Gastrocnemius medialis (tissue), 4 donors: Measurements from ENCODE around the gene CCDC183. TPM values are rescaled to one million over a fixed set of nuclear protein-coding genes. Genes with fewer than 3 reads are reported as not detected.

Experiments used
- ATAC-seq, 2 donors: fragments of 150-250 bp; one replicate each; pipeline ENCODE4 v1.9.1; 2016
- DNase-seq, 2 donors: peaks; one replicate each; pipeline ENCODE4 v3.0.0-alpha.2; 2019
- H3K27ac ChIP-seq, 4 donors: fragments of 200-600 bp; sonication (generic); 1 replicate in 1 of 4; 2 replicates in 3 of 4; pipeline ENCODE4 v1.5.1; 2016 to 2018; ENCODE audit warnings: mild to moderate bottlenecking in 2 of 4, moderate library complexity in 1 of 4
- H3K27me3 ChIP-seq, 3 donors: fragments of 200-600 bp; sonication (generic) in 2 of 3; 1 replicate in 1 of 3; 2 replicates in 2 of 3; pipeline versions ENCODE4 v1.5.1 to v1.6.0; 2016 to 2019; ENCODE audit warnings: mild to moderate bottlenecking in 1 of 3, moderate library complexity in 1 of 3
- H3K36me3 ChIP-seq, 2 donors: fragments of 200-600 bp; sonication (generic) in 1 of 2; one replicate each; pipeline ENCODE4 v1.5.1; 2017 to 2018
- H3K4me1 ChIP-seq, 2 donors: fragments of 200-600 bp; sonication (generic) in 1 of 2; one replicate each; pipeline ENCODE4 v1.5.1; 2016 to 2017; ENCODE audit warnings: mild to moderate bottlenecking in 2 of 2
- H3K4me3 ChIP-seq, 4 donors: fragments of 200-600 bp; sonication (generic) in 3 of 4; 1 replicate in 1 of 4; 2 replicates in 3 of 4; pipeline ENCODE4 v1.5.1; 2016 to 2019; ENCODE audit warnings: mild to moderate bottlenecking in 2 of 4
- H3K9me3 ChIP-seq, 3 donors: fragments of 200-600 bp; sonication (generic) in 2 of 3; 1 replicate in 1 of 3; 2 replicates in 2 of 3; pipeline ENCODE4 v1.5.1; 2016 to 2019
- POLR2A ChIP-seq, 2 donors: fragments of 450-650 bp; IDR thresholded peaks; one replicate each; pipeline ENCODE4 v1.6.1; 2017; ENCODE audit warnings: antibody characterized with exemption in 2 of 2, mild to moderate bottlenecking in 2 of 2, moderate library complexity in 2 of 2
- in situ Hi-C, 4 donors: fragments of 200-750 bp; cut with MboI; loops; one replicate each; pipeline versions ENCODE4 v1.15.0 to v1.8.0; 2017; ENCODE audit warnings: low sequenced_read_pairs in 4 of 4
- intact Hi-C: fragments of 100-400 bp; cut with DNase I; formaldehyde crosslinking; loops from one replicate; pipeline ENCODE4 v1.15.1; 2023; ENCODE audit warnings: low total_unique reads
- total RNA-seq, 4 donors: library from RNA; depleted of rRNA; stranded (reverse); fragments of >200 nt; gene quantifications; one replicate each; pipeline versions ENCODE4 v1.1.0 to v1.2.3, GENCODE V29; 2016
- TF ChIP-seq, protein P1 (sequence below), 5 experiments: fragments of 450-650 bp in 3 of 5; fragments of 200-600 bp in 2 of 5; sonication (generic) in 2 of 5; IDR thresholded peaks in 4 of 5; conservative IDR thresholded peaks in 1 of 5; 1 replicate in 4 of 5; 2 replicates in 1 of 5; pipeline ENCODE4 v1.5.1; 2016 to 2019; ENCODE audit warnings: antibody characterized with exemption in 5 of 5, mild to moderate bottlenecking in 3 of 5, moderate library complexity in 3 of 5

The CCDC183 gene
- total RNA-seq, 4 donors from 2014 or later: 0.31 TPM; not detected in 3

DNA sequence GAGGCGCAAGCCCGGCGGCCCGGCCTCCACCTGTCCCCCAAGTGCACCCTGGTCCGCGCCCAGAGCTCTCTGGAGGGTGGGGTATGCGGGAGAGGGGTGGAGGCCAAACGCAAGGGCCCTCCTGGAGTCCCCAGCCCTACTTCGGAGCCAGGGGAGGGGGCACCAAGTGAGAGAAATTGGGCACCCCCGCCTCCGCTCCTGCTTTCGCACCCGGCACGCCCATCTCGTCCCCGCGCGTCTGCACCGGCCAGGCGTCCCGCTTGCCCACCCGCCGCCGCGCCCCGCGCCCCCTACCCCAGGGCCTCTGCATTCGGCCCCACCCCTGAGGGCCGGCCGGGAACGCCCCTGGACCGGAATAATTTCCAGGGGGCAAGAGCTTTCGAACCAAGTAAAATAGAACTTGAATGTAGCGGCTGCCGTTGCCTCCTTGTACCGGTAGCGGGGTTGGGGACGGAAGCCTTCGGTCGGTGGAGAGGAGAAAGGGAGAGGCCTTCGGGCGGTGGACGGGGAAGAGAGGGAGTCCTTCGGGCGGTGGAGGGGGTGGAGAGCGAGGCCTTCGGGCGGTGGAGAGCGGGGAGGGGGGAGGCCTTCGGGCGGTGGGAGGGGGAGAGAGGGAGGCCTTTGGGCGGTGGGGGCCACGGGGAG lies 52.4 kb downstream of the CCDC183 start:
- peaks cover 22 to 40% of the 10 kb centered on the region in 2 donors for H3K4me1 ChIP-seq
- TF ChIP-seq, protein P1, sequence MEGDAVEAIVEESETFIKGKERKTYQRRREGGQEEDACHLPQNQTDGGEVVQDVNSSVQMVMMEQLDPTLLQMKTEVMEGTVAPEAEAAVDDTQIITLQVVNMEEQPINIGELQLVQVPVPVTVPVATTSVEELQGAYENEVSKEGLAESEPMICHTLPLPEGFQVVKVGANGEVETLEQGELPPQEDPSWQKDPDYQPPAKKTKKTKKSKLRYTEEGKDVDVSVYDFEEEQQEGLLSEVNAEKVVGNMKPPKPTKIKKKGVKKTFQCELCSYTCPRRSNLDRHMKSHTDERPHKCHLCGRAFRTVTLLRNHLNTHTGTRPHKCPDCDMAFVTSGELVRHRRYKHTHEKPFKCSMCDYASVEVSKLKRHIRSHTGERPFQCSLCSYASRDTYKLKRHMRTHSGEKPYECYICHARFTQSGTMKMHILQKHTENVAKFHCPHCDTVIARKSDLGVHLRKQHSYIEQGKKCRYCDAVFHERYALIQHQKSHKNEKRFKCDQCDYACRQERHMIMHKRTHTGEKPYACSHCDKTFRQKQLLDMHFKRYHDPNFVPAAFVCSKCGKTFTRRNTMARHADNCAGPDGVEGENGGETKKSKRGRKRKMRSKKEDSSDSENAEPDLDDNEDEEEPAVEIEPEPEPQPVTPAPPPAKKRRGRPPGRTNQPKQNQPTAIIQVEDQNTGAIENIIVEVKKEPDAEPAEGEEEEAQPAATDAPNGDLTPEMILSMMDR (IDR thresholded peaks at IDR 0.05 in 4 of 5, conservative IDR thresholded peaks at IDR 0.05 in 1 of 5): no peak
- TF ChIP-seq POLR2A (IDR thresholded peaks at IDR 0.05): no peak
- peaks cover 11 to 21% (median 12%) of the 10 kb centered on the region in 3 donors for H3K27me3 ChIP-seq
- H3K27ac ChIP-seq: peak overlapping the region; percentile 89 to 97 (median 92)
- intact Hi-C loops: loop anchor here (1.0 to 5.0 kb wide), 8 partner anchors 18 to 179 kb away; partner anchors contain the start of genes ABCA2, C8G, EDF1 and FBXW5
- peaks cover 0 to 12% of the 10 kb centered on the region in 2 donors for H3K36me3 ChIP-seq
- in situ Hi-C loops: no loop called here
- H3K4me3 ChIP-seq: peak overlapping the region; percentile 73 to 86 (median 82)
- H3K9me3 ChIP-seq: no peaks in the 10 kb centered on the region
- DNase-seq (no peak), ATAC-seq (peak; percentile 22 to 36)

DNA sequence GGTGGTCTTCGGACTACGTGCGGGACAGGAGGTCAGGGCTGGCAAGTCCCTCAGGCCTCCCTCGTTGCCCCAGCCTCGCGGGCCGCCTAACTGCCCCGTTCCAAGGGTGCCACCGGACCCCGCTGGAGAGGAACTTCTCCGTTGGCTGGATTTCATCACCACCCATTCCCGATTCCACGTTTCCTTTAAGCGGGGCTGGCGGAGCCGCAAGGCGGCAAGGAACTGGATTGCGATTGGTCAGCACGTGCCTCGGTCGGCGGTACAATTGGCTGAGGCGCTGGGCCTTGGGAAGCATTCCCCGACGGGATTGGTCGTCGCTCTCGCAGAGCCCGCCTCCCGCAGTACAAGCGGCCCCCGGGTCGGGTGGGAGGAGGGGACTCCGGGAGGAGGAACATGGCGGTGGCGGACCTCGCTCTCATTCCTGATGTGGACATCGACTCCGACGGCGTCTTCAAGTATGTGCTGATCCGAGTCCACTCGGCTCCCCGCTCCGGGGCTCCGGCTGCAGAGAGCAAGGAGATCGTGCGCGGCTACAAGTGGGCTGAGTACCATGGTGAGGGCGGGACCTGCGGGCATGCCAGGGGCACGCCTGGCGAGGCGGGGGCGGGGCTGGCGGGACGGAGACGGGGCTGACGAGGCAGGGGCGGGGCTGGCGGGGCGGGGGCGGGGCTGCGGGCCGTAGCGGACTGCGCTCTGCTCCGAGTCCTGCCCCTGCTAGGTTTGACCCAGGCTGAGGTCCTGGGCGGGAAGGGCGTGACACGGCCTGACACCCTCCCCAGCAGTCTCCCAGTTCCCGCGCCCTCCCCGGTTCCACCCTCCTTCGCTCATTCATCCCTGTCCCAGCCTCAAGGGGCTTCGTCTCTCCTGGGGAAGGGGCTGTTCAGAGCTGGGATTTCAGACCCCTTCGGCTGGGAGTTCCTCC lies 53.2 kb downstream of the CCDC183 start, which contains the start of gene PHPT1:
Gene PHPT1 (plus strand): TSS at position 372 of the 922 bp plus-strand sequence. CDS start 22 bp downstream, at position 394.
- Histone ChIP-seq H3K9me3 (no peaks in the 10 kb centered on the region), H3K4me1 (peaks cover 20 to 32% of the 10 kb centered on the region in 2 donors), H3K27me3 (peaks cover 4 to 16% (median 11%) of the 10 kb centered on the region in 3 donors), H3K36me3 (peaks cover 0 to 12% of the 10 kb centered on the region in 2 donors), H3K4me3 (peak within 1 kb of the TSS; percentile 73 to 86 (median 82)), H3K27ac (peak within 1 kb of the TSS; percentile 89 to 97 (median 92))
- DNase-seq: peak; percentile 99
- intact Hi-C loops (loop anchor here (1.0 to 5.0 kb wide), 8 partner anchors 17 to 178 kb away; partner anchors contain the start of genes ABCA2, C8G, EDF1 and FBXW5), in situ Hi-C loops (no loop called here)
- ATAC-seq: peak; percentile 84 to 85
- TF ChIP-seq POLR2A (IDR thresholded peaks at IDR 0.05): peak; percentile 85 to 91
- TF ChIP-seq, protein P1 (IDR thresholded peaks at IDR 0.05 in 4 of 5, conservative IDR thresholded peaks at IDR 0.05 in 1 of 5): no peak

DNA sequence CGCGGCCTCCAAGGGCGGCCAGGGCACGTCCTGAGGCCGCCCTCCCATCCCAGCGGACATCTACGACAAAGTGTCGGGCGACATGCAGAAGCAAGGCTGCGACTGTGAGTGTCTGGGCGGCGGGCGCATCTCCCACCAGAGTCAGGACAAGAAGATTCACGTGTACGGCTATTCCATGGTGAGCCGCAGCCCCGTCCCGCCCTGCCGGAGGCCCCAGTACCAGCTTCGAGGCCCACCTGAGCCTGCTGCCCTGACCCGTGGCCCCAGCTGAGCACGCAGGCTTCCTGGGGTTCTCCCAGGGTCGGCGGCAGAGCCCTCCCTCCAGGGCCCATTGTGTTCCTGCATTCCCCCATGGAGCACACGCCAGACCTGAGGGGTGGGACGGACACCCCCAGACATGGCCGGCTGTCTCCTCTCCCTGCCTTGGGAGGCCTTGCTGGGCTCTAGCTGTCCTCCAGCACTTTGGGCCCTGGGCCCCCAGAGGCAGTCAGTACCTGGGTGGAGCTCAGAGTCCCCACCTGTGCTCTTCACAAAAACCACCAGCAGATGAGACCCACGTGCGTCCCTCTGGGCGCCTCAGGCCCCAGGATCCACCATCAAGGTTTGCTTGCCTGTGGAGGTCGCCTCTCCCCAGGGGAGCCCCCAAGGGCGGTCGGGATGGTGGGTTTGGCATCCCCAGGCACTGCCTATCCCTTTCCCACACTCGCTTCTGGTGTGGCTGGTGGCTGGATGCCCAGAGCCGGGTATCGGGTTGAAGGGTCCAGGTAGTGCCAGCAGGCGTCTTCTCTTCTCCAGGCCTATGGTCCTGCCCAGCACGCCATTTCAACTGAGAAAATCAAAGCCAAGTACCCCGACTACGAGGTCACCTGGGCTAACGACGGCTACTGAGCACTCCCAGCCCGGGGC lies 54.1 kb downstream of the CCDC183 start:
- TF ChIP-seq POLR2A (IDR thresholded peaks at IDR 0.05): no peak
- TF ChIP-seq, protein P1 (IDR thresholded peaks at IDR 0.05 in 4 of 5, conservative IDR thresholded peaks at IDR 0.05 in 1 of 5): no peak
- Histone ChIP-seq H3K4me1 (peaks cover 20 to 31% of the 10 kb centered on the region in 2 donors), H3K9me3 (no peaks in the 10 kb centered on the region), H3K36me3 (peaks cover 0 to 12% of the 10 kb centered on the region in 2 donors), H3K27me3 (peaks cover 3 to 15% (median 11%) of the 10 kb centered on the region in 3 donors), H3K27ac (peak overlapping the region; percentile 89 to 97 (median 92)), H3K4me3 (peak overlapping the region; percentile 67 to 86 (median 78))
- ATAC-seq (no peak), DNase-seq (peak in 1 of 2 donors; percentile 61)
- intact Hi-C loops: loop anchor here (1.0 to 5.0 kb wide), 8 partner anchors 16 to 177 kb away; partner anchors contain the start of genes ABCA2, C8G, EDF1 and FBXW5
- in situ Hi-C loops: no loop called here
